Activated CD8-positive, alpha-beta memory T cell treated with anti-CD3 and anti-CD28 coated beads, Interleukin-2, amount 50 U/mL, for 1 hour (primary cell): Measurements from ENCODE around the gene CCDC73.
"Not testable (repeated sequence)": the region's sequence is repeated elsewhere in the genome, so short reads cannot be mapped to it uniquely, and the experiment has no call there.

Experiments used
- DNase-seq: peaks from one replicate; pipeline ENCODE4 v3.0.0-alpha.2; 2020; ENCODE audit errors: extremely low read depth

The CCDC73 gene

GRCh38 chr11:32794439-32794838 is at the start of gene CCDC73:
Gene CCDC73, minus strand, starts transcription at chr11:32794662. Its CDS starts 34,419 bp downstream, at chr11:32760243.
- DNase-seq: no peak

- no peak for DNase-seq
Observed at GRCh38 chr11:32843544-32843943, 49.1 kb upstream of the CCDC73 start.

- no peak for DNase-seq
Observed at GRCh38 chr11:32840587-32840986, 46.1 kb upstream of the CCDC73 start.

GRCh38 chr11:32839308-32839707 is 44.8 kb upstream of the CCDC73 start:
- DNase-seq: no peak

GRCh38 chr11:32838505-32839274 is 44.2 kb upstream of the CCDC73 start:
- DNase-seq: no peak

- no peak for DNase-seq
Observed at GRCh38 chr11:32836946-32837345, 42.5 kb upstream of the CCDC73 start.

- DNase-seq: no peak
Observed at GRCh38 chr11:32833921-32834320, 39.5 kb upstream of the CCDC73 start.

GRCh38 chr11:32831221-32831620 is 36.8 kb upstream of the CCDC73 start:
- no peak for DNase-seq

- no peak for DNase-seq
Observed at GRCh38 chr11:32830796-32831195, 36.3 kb upstream of the CCDC73 start.

- no peak for DNase-seq
Observed at GRCh38 chr11:32830413-32830738, 35.9 kb upstream of the CCDC73 start.

- DNase-seq: no peak
Observed at GRCh38 chr11:32829680-32830412, 35.4 kb upstream of the CCDC73 start, which contains the start of gene PRRG4. Gene PRRG4, plus strand, starts transcription at chr11:32829927. Its CDS starts 603 bp downstream, at chr11:32830530.

GRCh38 chr11:32829157-32829679 is 34.8 kb upstream of the CCDC73 start:
- no peak for DNase-seq

GRCh38 chr11:32827276-32827675 is 32.8 kb upstream of the CCDC73 start:
- DNase-seq: no peak

- no peak for DNase-seq
Observed at GRCh38 chr11:32826113-32826512, 31.7 kb upstream of the CCDC73 start.

- DNase-seq: not testable (repeated sequence)
Observed at GRCh38 chr11:32823617-32824016, 29.2 kb upstream of the CCDC73 start.

GRCh38 chr11:32821917-32822560 is 27.6 kb upstream of the CCDC73 start:
- DNase-seq: no peak

- DNase-seq: no peak
Observed at GRCh38 chr11:32821517-32821916, 27.1 kb upstream of the CCDC73 start.

- no peak for DNase-seq
Observed at GRCh38 chr11:32820497-32820896, 26.0 kb upstream of the CCDC73 start.

GRCh38 chr11:32819187-32819586 is 24.7 kb upstream of the CCDC73 start:
- DNase-seq: no peak

- DNase-seq: no peak
Observed at GRCh38 chr11:32817852-32818183, 23.4 kb upstream of the CCDC73 start.

GRCh38 chr11:32817181-32817851 is 22.9 kb upstream of the CCDC73 start:
- DNase-seq: no peak

GRCh38 chr11:32809313-32809712 is 14.9 kb upstream of the CCDC73 start:
- DNase-seq: no peak
